ENCODE data around the gene XPNPEP2.

DNA sequence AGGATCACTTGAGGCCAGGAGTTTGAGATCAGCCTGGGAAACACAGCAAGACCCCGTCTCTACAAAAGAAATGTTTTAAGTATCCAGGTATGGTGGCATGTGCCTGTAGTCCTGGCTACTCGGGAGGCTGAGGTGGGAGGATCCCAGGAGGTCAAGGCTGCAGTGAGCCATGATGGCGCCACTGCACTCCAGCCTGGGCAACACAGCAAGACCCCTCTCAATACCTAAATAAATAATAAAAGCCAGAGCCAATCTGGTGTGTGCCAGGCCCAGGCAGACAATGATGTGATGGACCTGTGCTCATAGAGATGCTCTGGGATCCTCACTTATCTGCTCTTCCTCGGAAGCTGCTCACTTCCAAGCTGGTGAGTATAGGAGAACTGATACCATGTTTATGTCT is 22.8 kb downstream of the XPNPEP2 start:
- TF ChIP-seq, protein P1, sequence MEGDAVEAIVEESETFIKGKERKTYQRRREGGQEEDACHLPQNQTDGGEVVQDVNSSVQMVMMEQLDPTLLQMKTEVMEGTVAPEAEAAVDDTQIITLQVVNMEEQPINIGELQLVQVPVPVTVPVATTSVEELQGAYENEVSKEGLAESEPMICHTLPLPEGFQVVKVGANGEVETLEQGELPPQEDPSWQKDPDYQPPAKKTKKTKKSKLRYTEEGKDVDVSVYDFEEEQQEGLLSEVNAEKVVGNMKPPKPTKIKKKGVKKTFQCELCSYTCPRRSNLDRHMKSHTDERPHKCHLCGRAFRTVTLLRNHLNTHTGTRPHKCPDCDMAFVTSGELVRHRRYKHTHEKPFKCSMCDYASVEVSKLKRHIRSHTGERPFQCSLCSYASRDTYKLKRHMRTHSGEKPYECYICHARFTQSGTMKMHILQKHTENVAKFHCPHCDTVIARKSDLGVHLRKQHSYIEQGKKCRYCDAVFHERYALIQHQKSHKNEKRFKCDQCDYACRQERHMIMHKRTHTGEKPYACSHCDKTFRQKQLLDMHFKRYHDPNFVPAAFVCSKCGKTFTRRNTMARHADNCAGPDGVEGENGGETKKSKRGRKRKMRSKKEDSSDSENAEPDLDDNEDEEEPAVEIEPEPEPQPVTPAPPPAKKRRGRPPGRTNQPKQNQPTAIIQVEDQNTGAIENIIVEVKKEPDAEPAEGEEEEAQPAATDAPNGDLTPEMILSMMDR (IDR thresholded peaks at IDR 0.05; ENCODE audit: insufficient read depth, low read depth, low read length) = no peak
- no peak for TF ChIP-seq EZH2 (IDR thresholded peaks at IDR 0.05; ENCODE audit: insufficient read depth, low read length)
